HepG2 (cell line): ENCODE data around the gene PSKH1. TPM values are rescaled to one million over a fixed set of nuclear protein-coding genes. Genes with fewer than 3 reads are reported as not detected.

Experiments
- BRD4 ChIP-seq: sonication (generic); formaldehyde crosslinking; IDR thresholded peaks from 2 replicates; pipeline ENCODE4 v1.4.0; 2020; ENCODE audit warnings: missing genetic modification reagents
- CHCHD3 ChIP-seq: sonication (generic); formaldehyde crosslinking; IDR thresholded peaks from 2 replicates; pipeline ENCODE4 v1.8.0; 2022; ENCODE audit warnings: mild to moderate bottlenecking, missing genetic modification reagents, moderate library complexity
- FLYWCH1 ChIP-seq: sonication (generic); formaldehyde crosslinking; IDR thresholded peaks from 2 replicates; pipeline ENCODE4 v1.8.1; 2023; ENCODE audit warnings: mild to moderate bottlenecking, missing genetic modification reagents
- MAFK ChIP-seq, 2 experiments: IDR thresholded peaks in 1 of 2; conservative IDR thresholded peaks in 1 of 2; 2 replicates each; pipeline ENCODE4 v1.6.1; 2011; ENCODE audit warnings: improper control_type of control experiment in 2 of 2, low read length in 2 of 2
- MXI1 ChIP-seq: IDR thresholded peaks from 3 replicates; pipeline ENCODE4 v1.6.1; 2012; ENCODE audit warnings: low read depth, low read length, inconsistent platforms, borderline replicate concordance
- PLRG1 ChIP-seq: fragments of 450-650 bp; conservative IDR thresholded peaks from 2 replicates; pipeline ENCODE4 v1.6.1; 2016
- PRMT3 ChIP-seq: sonication (generic); formaldehyde crosslinking; IDR thresholded peaks from 2 replicates; pipeline ENCODE4 v1.8.1; 2022; ENCODE audit warnings: low read depth, mild to moderate bottlenecking, moderate library complexity, missing genetic modification reagents, borderline replicate concordance
- SOX6 ChIP-seq, 2 experiments: fragments of 450-650 bp in 1 of 2; sonication (generic) in 1 of 2; formaldehyde crosslinking in 1 of 2; IDR thresholded peaks; 2 replicates each; pipeline versions ENCODE4 v1.4.0 to v1.6.1; 2017 to 2020; ENCODE audit warnings: antibody characterized with exemption in 1 of 2, mild to moderate bottlenecking in 1 of 2, missing genetic modification reagents in 1 of 2
- SPEN ChIP-seq: sonication (generic); formaldehyde crosslinking; IDR thresholded peaks from 2 replicates; pipeline ENCODE4 v1.5.1; 2020; ENCODE audit warnings: low read depth, mild to moderate bottlenecking, missing genetic modification reagents
- ZNF644 ChIP-seq: IDR thresholded peaks from 2 replicates; pipeline ENCODE4 v1.6.1; 2016; ENCODE audit warnings: low read depth
- ZNF740 ChIP-seq: sonication (generic); formaldehyde crosslinking; IDR thresholded peaks from 2 replicates; pipeline ENCODE4 v1.4.0; 2020; ENCODE audit warnings: missing genetic modification reagents
- ZSCAN25 ChIP-seq: sonication (generic); formaldehyde crosslinking; IDR thresholded peaks from 2 replicates; pipeline ENCODE4 v1.8.0; 2022; ENCODE audit warnings: mild to moderate bottlenecking, missing genetic modification reagents
- polyA plus RNA-seq, 8 experiments: library from polyadenylated mRNA; depleted of rRNA in 3 of 8; stranded (reverse) in 7 of 8; unstranded in 1 of 8; fragments of >200 nt; fragmentation: Illumina TruSeq in 4 of 8; extraction: Trizol in 4 of 8; gene quantifications; 2 replicates each; pipeline versions ENCODE4 v1.2.1 to v1.2.3, GENCODE V29; 2011 to 2016; ENCODE audit warnings: low read depth in 4 of 8, missing spikeins in 1 of 8, mixed read lengths in 1 of 8; ENCODE audit not compliant: insufficient read depth in 1 of 8
- total RNA-seq, 5 experiments: library from RNA; depleted of rRNA; stranded (reverse); fragments of >200 nt; fragmentation: Illumina TruSeq; extraction: Trizol; gene quantifications; 2 replicates each; pipeline ENCODE4 v1.2.3, GENCODE V29; 2016; ENCODE audit warnings: low read depth in 1 of 5
- TF ChIP-seq, protein P1 (sequence below): sonication (generic); formaldehyde crosslinking; IDR thresholded peaks from 2 replicates; pipeline ENCODE4 v1.5.1; 2020; ENCODE audit warnings: mild to moderate bottlenecking, missing genetic modification reagents, moderate library complexity
- TF ChIP-seq, protein P2 (sequence below): IDR thresholded peaks from 2 replicates; pipeline ENCODE4 v1.6.1; 2016; ENCODE audit warnings: low read depth, missing genetic modification reagents, missing compliant biosample characterization
- TF ChIP-seq, protein P3 (sequence below): sonication (generic); formaldehyde crosslinking; IDR thresholded peaks from 2 replicates; pipeline ENCODE4 v1.8.1; 2023; ENCODE audit warnings: missing genetic modification reagents, mild to moderate bottlenecking, borderline replicate concordance
- TF ChIP-seq, protein P4 (sequence below): sonication (generic); formaldehyde crosslinking; IDR thresholded peaks from 2 replicates; pipeline ENCODE4 v1.5.0; 2020; ENCODE audit warnings: missing genetic modification reagents, mild to moderate bottlenecking, borderline replicate concordance

The PSKH1 gene
- total and polyA plus RNA-seq, 2 of the 13 experiments (the other 11 are each of a cell fraction or from before 2014, with no cell fraction given): 8.4 to 19.1 TPM

DNA sequence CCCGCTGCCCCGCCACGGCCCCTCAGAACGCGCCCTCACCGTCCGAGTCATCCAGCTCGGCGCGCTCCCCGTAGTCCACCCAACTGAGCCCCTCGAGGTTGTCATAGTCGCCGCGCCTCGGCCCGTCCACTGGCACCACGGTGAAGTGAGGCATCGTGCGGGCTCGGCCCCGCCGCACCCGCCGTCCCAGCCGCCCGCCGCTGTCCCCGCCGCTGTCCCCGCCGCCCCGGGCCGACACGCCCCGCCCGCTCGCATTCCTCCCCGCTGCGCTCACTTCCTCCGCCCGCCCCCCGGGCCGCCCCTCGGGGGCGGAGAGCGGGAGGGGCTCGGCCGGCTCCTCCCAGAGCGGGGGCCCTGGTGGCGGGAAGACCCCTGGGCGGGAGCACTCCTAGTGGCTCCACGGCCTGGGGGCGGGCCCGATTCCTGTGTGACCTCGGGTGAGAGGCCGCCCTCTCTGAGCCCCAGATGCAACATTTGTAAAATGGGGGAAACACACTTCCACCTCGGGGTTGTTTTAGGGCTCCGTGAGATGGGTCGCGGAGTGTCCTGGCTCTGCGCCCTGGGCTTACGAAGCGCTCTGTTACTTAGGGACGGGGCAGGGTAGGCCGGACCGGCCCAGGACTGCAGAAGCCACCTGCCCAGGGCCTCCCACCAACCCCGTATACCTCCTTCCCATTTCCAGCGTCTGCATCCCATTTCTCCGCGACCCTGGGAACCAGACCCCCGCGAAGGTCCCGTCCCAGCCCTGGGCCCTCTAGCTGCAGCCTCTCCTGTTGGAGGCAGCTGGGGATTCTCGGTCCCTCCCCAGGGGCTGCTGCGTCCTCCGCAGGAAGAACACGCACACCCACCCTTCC, 75.6 kb downstream of the PSKH1 start, which contains the start of gene SLC12A4 (continued):
- TF ChIP-seq, protein P1, sequence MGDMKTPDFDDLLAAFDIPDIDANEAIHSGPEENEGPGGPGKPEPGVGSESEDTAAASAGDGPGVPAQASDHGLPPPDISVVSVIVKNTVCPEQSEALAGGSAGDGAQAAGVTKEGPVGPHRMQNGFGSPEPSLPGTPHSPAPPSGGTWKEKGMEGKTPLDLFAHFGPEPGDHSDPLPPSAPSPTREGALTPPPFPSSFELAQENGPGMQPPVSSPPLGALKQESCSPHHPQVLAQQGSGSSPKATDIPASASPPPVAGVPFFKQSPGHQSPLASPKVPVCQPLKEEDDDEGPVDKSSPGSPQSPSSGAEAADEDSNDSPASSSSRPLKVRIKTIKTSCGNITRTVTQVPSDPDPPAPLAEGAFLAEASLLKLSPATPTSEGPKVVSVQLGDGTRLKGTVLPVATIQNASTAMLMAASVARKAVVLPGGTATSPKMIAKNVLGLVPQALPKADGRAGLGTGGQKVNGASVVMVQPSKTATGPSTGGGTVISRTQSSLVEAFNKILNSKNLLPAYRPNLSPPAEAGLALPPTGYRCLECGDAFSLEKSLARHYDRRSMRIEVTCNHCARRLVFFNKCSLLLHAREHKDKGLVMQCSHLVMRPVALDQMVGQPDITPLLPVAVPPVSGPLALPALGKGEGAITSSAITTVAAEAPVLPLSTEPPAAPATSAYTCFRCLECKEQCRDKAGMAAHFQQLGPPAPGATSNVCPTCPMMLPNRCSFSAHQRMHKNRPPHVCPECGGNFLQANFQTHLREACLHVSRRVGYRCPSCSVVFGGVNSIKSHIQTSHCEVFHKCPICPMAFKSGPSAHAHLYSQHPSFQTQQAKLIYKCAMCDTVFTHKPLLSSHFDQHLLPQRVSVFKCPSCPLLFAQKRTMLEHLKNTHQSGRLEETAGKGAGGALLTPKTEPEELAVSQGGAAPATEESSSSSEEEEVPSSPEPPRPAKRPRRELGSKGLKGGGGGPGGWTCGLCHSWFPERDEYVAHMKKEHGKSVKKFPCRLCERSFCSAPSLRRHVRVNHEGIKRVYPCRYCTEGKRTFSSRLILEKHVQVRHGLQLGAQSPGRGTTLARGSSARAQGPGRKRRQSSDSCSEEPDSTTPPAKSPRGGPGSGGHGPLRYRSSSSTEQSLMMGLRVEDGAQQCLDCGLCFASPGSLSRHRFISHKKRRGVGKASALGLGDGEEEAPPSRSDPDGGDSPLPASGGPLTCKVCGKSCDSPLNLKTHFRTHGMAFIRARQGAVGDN (CRISPR knock-in tag): peak; percentile 70
- TF ChIP-seq ZSCAN25 (CRISPR knock-in tag) (peak; percentile 75), SOX6 (IDR thresholded peaks at IDR 0.05) (no peak), SOX6 (CRISPR knock-in tag; IDR thresholded peaks at IDR 0.05) (peak; percentile 30; the same call in 1 of the 2 replicates), FLYWCH1 (no peak), BRD4 (no peak; the same call in 1 of the 2 replicates), CHCHD3 (CRISPR knock-in tag) (no peak), SPEN (CRISPR knock-in tag) (peak; percentile 71; the same call in 1 of the 2 replicates), MXI1 (peak; percentile 75; the same call in 2 of the 3 replicates), ZNF740 (CRISPR knock-in tag) (no peak), MAFK (conservative IDR thresholded peaks at IDR 0.05 in 1 of 2, IDR thresholded peaks at IDR 0.05 in 1 of 2; ENCODE audit: low read length in 2 of 2) (no peak), PLRG1 (no peak), ZNF644 (CRISPR knock-in tag) (no peak), PRMT3 (CRISPR knock-in tag) (no peak)
- TF ChIP-seq, protein P2, sequence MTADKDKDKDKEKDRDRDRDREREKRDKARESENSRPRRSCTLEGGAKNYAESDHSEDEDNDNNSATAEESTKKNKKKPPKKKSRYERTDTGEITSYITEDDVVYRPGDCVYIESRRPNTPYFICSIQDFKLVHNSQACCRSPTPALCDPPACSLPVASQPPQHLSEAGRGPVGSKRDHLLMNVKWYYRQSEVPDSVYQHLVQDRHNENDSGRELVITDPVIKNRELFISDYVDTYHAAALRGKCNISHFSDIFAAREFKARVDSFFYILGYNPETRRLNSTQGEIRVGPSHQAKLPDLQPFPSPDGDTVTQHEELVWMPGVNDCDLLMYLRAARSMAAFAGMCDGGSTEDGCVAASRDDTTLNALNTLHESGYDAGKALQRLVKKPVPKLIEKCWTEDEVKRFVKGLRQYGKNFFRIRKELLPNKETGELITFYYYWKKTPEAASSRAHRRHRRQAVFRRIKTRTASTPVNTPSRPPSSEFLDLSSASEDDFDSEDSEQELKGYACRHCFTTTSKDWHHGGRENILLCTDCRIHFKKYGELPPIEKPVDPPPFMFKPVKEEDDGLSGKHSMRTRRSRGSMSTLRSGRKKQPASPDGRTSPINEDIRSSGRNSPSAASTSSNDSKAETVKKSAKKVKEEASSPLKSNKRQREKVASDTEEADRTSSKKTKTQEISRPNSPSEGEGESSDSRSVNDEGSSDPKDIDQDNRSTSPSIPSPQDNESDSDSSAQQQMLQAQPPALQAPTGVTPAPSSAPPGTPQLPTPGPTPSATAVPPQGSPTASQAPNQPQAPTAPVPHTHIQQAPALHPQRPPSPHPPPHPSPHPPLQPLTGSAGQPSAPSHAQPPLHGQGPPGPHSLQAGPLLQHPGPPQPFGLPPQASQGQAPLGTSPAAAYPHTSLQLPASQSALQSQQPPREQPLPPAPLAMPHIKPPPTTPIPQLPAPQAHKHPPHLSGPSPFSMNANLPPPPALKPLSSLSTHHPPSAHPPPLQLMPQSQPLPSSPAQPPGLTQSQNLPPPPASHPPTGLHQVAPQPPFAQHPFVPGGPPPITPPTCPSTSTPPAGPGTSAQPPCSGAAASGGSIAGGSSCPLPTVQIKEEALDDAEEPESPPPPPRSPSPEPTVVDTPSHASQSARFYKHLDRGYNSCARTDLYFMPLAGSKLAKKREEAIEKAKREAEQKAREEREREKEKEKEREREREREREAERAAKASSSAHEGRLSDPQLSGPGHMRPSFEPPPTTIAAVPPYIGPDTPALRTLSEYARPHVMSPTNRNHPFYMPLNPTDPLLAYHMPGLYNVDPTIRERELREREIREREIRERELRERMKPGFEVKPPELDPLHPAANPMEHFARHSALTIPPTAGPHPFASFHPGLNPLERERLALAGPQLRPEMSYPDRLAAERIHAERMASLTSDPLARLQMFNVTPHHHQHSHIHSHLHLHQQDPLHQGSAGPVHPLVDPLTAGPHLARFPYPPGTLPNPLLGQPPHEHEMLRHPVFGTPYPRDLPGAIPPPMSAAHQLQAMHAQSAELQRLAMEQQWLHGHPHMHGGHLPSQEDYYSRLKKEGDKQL (CRISPR knock-in tag): no peak
- TF ChIP-seq, protein P3, sequence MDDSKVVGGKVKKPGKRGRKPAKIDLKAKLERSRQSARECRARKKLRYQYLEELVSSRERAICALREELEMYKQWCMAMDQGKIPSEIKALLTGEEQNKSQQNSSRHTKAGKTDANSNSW (CRISPR knock-in tag): no peak
- TF ChIP-seq, protein P4, sequence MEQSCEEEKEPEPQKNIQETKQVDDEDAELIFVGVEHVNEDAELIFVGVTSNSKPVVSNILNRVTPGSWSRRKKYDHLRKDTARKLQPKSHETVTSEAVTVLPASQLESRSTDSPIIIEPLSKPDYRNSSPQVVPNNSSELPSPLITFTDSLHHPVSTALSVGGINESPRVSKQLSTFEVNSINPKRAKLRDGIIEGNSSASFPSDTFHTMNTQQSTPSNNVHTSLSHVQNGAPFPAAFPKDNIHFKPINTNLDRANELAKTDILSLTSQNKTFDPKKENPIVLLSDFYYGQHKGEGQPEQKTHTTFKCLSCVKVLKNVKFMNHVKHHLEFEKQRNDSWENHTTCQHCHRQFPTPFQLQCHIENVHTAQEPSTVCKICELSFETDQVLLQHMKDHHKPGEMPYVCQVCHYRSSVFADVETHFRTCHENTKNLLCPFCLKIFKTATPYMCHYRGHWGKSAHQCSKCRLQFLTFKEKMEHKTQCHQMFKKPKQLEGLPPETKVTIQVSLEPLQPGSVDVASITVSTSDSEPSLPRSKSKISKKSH (CRISPR knock-in tag): peak; percentile 86; the same call in 1 of the 2 replicates
